Stimulated activated CD4-positive, alpha-beta T cell treated with anti-CD3 and anti-CD28 coated beads, Interleukin-15, amount 100 ng/mL, for 1 hour (primary cell): Measurements from ENCODE around the gene BCL7A.
"Not testable (repeated sequence)": the region's sequence is repeated elsewhere in the genome, so short reads cannot be mapped to it uniquely, and the experiment has no call there.

Source experiments
- DNase-seq, 2 donors: peaks; one replicate each; pipeline ENCODE4 v3.0.0-alpha.2; 2020; ENCODE audit warnings: low read depth in 1 of 2, low spot score in 1 of 2

Gene BCL7A

GRCh38 chr12:122024132-122024785, 2.6 kb downstream of the BCL7A start:
- DNase-seq, result no peak

- DNase-seq, result no peak
Observed at GRCh38 chr12:122026706-122027333, 5.1 kb downstream of the BCL7A start.

GRCh38 chr12:122028165-122028904, 6.7 kb downstream of the BCL7A start:
- DNase-seq, result no peak

GRCh38 chr12:122028905-122029560, 7.3 kb downstream of the BCL7A start:
- no peak for DNase-seq

- DNase-seq, result no peak
Observed at GRCh38 chr12:122029620-122030423, 8.1 kb downstream of the BCL7A start.

- DNase-seq, result no peak
Observed at GRCh38 chr12:122030424-122031035, 8.8 kb downstream of the BCL7A start.

- DNase-seq, result peak in 1 of 2 donors; percentile 51
Observed at GRCh38 chr12:122031342-122032216, 9.9 kb downstream of the BCL7A start.

GRCh38 chr12:122032580-122032979, 10.9 kb downstream of the BCL7A start:
- DNase-seq, result no peak

GRCh38 chr12:122035292-122035691, 13.6 kb downstream of the BCL7A start:
- DNase-seq, result no peak

GRCh38 chr12:122036153-122036552, 14.5 kb downstream of the BCL7A start:
- no peak for DNase-seq

- DNase-seq, result no peak
Observed at GRCh38 chr12:122040579-122041386, 19.1 kb downstream of the BCL7A start.

GRCh38 chr12:122041458-122041857, 19.8 kb downstream of the BCL7A start:
- DNase-seq, result not testable (repeated sequence)

GRCh38 chr12:122042910-122043309, 21.2 kb downstream of the BCL7A start:
- no peak for DNase-seq

- DNase-seq, result no peak
Observed at GRCh38 chr12:122043476-122043875, 21.8 kb downstream of the BCL7A start.

GRCh38 chr12:122045262-122045661, 23.6 kb downstream of the BCL7A start:
- DNase-seq, result no peak

- DNase-seq, result no peak
Observed at GRCh38 chr12:122046145-122046544, 24.5 kb downstream of the BCL7A start.

- no peak for DNase-seq
Observed at GRCh38 chr12:122048151-122048550, 26.5 kb downstream of the BCL7A start.

- no peak for DNase-seq
Observed at GRCh38 chr12:122049827-122050226, 28.1 kb downstream of the BCL7A start.

GRCh38 chr12:122050706-122051105, 29.0 kb downstream of the BCL7A start:
- no peak for DNase-seq
